IPS-18c (cell line): ENCODE results near the gene OR2AG2.
"Not testable (repeated sequence)": the region's sequence is repeated elsewhere in the genome, so short reads cannot be mapped to it uniquely, and the experiment has no call there.

Experiments used
- H3K4me3 ChIP-seq: 2 replicates; pipeline ENCODE4 v1.7.0; 2013; ENCODE audit warnings: low read depth, mild to moderate bottlenecking, low read length, moderate library complexity; ENCODE audit not compliant: insufficient read depth
- H3K9me3 ChIP-seq: one replicate; pipeline ENCODE4 v1.6.1; 2013; ENCODE audit warnings: mild to moderate bottlenecking, low read length, moderate library complexity; ENCODE audit not compliant: control insufficient read depth, insufficient read depth

OR2AG2 gene, protein sequence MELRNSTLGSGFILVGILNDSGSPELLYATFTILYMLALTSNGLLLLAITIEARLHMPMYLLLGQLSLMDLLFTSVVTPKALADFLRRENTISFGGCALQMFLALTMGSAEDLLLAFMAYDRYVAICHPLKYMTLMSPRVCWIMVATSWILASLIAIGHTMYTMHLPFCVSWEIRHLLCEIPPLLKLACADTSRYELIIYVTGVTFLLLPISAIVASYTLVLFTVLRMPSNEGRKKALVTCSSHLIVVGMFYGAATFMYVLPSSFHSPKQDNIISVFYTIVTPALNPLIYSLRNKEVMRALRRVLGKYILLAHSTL

DNA sequence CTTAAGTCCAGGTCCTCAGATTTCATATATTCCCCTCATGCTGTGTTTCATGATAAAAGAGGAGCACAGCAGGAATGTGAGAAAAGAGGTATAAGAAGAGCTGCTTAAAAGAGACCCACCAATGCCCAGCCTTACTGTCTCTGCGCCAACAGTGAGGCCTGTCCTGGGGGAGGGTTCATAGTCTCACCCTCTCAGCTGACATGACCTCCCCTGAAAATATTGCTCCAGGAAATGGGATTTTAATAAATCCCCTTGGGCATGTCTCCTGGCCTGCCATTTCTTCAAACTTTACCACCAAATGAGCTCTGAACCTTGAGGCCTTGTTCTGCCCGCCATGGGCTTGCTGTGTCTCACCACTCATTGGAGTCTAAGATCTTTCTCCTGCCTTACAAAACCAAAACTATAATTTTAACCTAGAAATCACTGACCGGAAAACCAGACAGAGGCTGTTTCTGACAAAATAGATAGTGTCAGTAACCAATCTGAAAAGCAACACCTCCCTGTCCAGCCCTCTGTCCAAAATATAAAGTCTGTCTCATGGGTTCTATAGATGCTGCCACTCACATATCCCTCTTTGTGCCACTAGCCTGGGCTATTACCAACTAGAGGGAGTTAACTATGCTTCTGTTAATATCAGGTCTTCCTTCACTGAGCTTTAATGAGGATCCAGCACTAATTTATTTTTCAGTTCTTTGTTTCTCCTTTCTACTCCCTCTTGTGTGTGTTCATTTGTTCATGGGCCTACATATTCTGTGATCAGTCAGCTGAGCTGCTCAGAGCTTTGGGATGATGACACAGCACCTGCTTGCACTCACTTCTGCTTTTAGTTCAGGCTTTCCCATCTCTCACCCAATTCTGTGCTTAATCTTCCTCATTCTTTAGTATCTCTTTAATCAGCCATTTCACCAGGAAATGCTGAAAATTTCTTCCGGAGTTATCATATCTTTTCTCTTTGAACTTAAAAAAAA, at the start of gene OR2AG2:
TSS of gene OR2AG2 (minus strand) at position 51 of the 968 bp plus-strand sequence. CDS start 3,019 bp downstream, outside the sequence.
- H3K9me3 ChIP-seq: no peaks in the 10 kb centered on the region
- no peak within 1 kb of the TSS for H3K4me3 ChIP-seq

DNA sequence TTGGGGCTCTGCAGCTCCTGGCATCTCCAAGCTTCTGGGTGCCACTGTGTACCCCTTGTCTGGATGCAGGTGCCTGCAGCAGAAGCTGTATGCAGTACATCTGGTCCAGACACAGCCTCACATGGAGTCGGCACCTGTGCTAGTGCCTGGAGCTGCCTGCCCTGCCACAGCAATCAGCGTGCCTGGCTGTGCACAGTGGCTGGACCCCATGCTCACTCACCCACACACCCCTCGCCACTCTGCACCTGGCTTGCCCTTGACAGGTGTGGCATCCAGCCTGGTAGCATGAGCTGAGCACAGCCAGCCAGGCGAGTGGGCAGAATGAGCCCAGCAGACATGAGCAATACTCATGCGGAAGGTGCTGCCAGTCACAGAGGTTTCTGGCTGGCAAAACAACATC, 47.2 kb upstream of the OR2AG2 start:
- Histone ChIP-seq H3K4me3 (no peak overlapping the region), H3K9me3 (no peaks in the 10 kb centered on the region)

DNA sequence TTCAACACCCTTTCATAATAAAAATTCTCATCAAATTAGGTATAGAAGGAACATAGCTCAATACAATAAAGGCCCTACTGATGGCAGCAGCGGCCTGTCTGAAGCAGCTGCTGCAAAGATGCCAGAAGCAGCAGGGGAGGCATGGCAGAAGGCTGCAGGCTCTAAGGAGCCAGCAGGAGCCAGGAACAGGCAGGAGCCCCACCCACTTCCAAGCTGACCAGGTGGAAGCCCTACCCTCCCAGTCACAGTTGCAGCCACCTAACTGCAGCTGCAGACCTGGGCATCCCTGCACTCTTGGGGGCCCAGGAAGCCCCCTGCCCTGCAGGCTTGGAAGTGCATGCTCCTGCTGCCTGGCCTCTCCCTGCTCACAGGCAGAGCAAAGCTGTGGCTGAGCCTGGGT, 45.9 kb upstream of the OR2AG2 start:
- H3K4me3 ChIP-seq: no peak overlapping the region
- no peaks in the 10 kb centered on the region for H3K9me3 ChIP-seq

DNA sequence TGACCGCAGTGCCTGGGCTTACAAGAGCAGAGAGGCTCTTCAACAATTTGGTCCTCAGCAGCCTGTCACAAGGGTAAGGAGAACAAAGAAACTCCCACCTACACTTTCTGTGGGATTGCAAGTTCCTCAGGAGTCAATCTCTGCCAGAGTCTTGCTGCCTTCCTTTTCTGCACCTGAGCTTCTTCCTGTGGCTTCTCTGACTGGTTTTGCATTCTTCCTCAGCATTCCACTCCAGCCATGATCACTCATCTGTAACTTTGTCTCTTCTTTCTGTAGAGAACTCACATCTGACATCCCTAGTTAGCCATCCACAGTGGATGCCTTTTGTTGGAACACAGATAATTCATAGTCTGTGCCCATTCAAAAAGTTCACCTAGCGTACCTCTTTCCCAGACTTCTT, 41.9 kb upstream of the OR2AG2 start:
- no peaks in the 10 kb centered on the region for H3K9me3 ChIP-seq
- H3K4me3 ChIP-seq: no peak overlapping the region

DNA sequence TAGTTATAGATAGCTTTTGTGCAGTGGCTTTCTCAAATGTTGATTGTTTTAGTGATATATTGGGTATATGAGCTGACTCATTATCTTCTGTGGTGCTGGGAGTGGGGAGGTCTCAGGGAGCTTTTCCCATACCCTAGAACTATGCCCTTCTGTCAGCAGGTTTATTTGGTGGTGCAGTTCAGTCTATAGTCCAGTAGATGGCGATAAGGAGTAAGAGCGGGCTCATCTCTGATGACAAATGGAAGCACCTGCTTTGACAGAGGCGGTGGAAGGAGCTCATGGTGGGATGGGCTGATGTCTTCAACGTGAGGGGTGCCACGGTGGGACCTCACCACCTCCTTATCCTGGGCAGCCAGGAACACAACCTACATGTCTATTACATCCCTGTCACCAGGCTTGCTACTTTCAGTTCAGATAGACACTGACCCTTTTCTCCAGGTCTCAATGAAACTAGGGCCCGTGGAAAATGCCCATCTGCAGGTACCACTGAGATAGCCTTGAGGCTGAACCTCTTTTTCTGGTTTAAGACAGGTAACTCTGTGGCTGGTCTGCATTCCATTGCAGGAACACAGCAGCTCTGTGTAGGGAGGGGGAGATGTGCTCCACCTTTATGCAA, 40.7 kb upstream of the OR2AG2 start:
- no peaks in the 10 kb centered on the region for H3K9me3 ChIP-seq
- no peak overlapping the region for H3K4me3 ChIP-seq

DNA sequence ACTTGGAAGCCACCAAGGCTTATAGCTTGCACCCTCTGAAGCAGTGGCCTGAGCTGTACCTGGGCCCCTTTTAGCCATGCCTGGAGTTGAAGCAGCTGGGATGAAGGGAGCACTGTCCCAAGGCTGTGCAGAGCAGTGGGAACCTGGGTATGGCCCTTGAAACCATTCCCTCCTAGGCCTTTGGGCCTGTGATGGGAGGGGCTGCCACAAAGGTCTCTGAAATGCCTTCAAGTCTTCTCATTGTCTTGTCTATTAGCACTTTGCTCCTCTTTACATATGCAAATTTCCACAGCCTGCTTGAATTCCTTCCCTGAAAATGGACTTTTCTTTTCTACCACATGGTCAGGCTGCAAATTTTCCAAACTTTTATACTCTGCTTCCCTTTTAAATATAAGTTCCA, 29.3 kb upstream of the OR2AG2 start:
- not testable (repeated sequence) for H3K4me3 ChIP-seq

DNA sequence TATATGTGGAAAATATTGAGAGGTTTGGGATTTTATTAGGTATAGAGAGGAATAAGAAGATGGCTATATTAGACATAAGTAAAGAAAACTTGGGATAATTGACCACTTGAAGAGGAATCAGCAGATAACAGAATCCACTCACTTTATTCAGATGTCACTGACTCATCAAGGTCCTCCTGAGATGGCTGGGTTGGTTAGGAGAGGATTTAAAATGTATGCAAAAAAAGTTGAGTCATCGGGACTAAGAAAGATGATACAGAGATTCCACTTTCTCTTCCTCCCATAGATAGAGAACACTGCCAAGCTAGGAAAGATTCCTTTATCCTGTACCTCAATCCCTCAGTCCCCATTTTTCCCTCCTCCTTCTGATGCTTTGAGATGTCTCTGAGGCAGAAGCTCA, 27.6 kb upstream of the OR2AG2 start, which contains the start of gene OR6A2:
TSS of gene OR6A2 (minus strand) at position 288 of the 400 bp plus-strand sequence. CDS start 3,981 bp downstream, outside the sequence.
- Histone ChIP-seq H3K4me3 (no peak within 1 kb of the TSS), H3K9me3 (peaks cover 4% of the 10 kb centered on the region)

More for the DNA sequence above, 29.3 kb upstream of the OR2AG2 start:
- not testable (repeated sequence) for H3K9me3 ChIP-seq

DNA sequence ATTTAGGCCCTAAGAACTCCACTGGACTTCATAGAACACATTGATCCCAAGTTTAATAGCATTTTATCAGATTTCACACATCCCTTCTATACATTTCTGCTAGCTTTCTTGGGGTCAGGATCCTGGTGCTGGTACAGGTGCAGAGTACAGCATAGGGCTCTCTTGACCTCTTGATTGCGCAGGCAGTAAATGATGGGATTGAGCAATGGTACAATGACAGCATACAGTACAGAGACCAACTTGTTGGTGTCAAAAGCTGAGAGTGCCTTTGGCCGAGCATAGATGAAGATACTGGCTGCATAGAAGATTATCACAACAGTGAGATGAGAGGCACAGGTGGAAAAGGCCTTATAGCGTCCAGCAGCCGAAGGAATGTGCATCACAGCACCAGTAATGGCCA, 22.9 kb upstream of the OR2AG2 start:
- Histone ChIP-seq H3K9me3 (no peaks in the 10 kb centered on the region), H3K4me3 (no peak overlapping the region)

DNA sequence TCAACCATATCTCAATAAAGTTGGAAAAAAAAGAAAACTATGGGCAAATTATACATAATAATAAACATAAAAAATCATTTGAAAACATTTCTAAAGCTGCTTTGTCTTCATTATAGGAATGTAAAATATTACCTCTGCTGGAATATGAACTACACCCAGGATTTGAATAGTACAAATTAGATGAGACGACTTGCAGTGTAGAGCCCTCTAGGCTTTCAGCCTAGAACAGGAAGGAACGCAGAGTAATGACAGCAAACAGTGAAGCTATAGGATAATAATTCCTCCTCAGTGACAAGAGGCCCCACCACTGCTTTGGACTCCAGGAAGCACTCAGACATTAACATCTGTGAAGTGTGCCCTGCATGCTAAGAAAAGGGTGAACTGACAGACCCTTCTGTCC, 18.8 kb upstream of the OR2AG2 start:
- no peaks in the 10 kb centered on the region for H3K9me3 ChIP-seq
- H3K4me3 ChIP-seq: no peak overlapping the region

DNA sequence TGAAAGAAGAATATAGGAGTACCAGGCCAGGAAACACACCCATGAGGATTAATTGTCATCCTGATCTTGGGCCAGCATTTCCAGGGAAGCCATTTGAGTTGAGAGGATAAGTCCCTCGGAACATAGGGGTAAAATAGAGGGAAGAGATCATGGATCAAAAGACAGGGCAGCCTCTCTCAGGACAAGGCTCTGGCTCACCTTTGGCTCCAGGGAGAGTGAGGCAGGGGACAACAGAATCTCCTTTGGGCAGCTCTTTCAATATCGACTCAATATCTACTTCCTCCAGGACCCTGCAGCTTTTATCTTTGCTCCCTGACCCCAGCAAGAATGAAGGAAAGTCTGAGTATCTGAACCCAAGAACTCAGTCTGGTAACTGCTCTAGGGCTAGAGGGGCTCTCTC, 10.9 kb upstream of the OR2AG2 start, which contains the start of gene OR2AG1:
TSS of gene OR2AG1 (plus strand) at position 301 of the 400 bp plus-strand sequence. CDS start 2,018 bp downstream, outside the sequence.
- H3K4me3 ChIP-seq: no peak within 1 kb of the TSS
- peaks cover 2% of the 10 kb centered on the region for H3K9me3 ChIP-seq

DNA sequence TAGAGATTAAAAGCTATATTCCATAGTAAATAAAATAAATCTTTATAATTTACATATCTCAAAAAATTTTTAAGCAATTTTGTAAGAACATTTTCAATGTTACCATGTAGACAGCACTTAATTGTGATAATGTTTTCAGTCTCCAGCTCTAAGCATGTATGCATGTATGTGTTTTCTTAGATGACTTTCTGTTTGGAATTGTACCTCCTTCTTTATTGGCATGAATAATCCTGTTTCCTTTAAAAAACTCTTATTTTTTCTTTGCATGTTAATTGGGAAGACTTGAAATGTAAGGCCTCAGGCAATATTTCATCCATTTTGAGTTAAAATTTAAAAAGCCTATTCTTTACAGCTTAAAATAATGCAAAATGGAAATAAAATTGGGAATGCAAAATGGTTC, 9.1 kb upstream of the OR2AG2 start:
- H3K9me3 ChIP-seq: peaks cover 2% of the 10 kb centered on the region
- no peak overlapping the region for H3K4me3 ChIP-seq

DNA sequence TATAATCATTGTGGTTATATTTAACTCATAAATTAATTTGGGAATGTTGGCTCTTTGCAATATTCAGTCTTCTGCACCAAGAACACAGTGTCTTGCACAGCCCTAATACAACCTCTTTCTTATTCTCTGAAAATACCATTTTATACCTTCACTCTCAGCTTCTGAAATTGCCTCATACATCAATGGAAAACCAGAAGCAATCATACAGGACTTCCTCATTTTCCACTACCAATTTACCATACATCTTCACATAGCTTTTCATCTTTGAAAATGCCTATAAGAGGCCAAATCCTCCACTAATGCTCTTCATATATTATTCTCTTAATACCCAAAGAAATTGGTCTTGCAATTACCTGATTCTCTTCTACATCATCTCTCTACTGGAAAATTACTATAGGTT, 6.7 kb upstream of the OR2AG2 start:
- peaks cover 2% of the 10 kb centered on the region for H3K9me3 ChIP-seq
- H3K4me3 ChIP-seq: no peak overlapping the region

DNA sequence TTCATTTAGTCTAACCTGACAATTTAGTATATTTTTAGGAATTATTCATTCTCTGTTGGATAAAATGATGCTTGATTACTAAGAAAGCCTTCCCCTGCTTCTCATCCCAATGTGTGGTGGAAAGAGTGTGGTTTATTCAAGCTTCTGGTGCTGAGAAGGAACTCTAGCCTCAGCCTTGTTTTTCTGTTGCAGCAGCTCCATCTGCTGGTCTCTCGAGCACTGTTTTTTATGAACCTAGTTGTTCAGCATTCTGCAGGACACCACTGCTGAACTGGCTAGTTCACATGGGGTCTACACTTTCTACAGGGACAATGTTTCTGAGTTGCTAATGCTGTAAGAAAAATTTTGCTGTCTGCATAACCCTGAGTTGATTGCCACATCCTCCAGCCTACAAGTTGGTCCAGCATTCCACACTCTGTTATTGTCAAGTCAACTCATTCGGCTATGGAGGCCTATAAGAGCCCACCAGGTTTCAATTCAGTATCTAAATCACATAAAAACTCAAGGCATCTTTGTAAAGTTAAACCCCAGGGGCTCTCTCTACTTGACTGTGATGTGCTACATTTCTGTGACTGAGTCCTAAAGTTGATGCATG, 14.3 kb downstream of the OR2AG2 start:
- H3K9me3 ChIP-seq: no peaks in the 10 kb centered on the region
- no peak overlapping the region for H3K4me3 ChIP-seq

DNA sequence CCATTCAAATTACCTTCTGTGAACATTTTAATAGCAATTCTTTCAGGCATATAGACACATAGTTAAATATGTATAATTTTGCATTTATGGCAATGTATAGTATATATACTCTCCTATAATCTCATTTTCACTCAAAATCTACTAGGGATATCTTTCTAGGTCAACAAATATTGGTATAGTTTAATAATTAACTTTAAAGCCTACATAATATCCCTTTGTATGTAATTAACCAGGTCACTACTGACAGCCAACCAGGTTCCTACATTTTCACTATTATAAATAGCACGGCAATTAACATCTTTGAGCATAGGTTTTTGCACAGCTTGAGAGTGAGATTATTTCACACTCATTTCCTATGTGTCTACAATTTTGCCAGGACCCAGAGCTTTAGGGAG, 15.8 kb downstream of the OR2AG2 start:
- H3K9me3 ChIP-seq: no peaks in the 10 kb centered on the region
- no peak overlapping the region for H3K4me3 ChIP-seq

DNA sequence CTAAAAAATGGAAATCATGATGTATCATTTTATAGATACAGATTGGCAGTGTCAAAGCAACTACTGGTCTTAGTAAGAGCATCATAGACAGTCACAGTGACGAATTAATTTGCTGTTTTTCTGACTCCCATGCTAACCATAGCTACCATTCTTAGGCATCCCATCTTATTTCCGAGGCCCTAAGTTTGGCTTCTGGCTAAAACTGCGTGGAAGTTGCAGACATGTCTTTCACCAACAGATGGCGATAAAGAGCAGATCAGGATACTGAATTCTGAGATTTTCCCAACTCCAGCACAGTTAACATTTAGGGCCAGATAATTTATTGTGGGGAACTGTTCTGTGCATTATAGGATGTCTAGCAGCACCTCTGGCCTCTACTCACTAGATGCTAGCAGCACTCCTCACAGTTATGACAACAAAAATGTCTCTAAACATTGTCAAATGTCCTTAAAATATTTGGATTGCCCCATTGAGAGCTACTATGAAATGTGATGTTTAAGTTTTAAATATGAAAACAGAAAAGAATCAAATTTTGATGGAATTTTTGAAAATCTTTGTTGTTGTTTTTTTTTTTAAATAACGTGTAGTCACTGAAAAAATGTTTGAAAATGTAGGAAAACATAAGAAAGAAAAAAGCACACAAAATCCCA, 16.3 kb downstream of the OR2AG2 start:
- H3K4me3 ChIP-seq: no peak overlapping the region
- no peaks in the 10 kb centered on the region for H3K9me3 ChIP-seq

DNA sequence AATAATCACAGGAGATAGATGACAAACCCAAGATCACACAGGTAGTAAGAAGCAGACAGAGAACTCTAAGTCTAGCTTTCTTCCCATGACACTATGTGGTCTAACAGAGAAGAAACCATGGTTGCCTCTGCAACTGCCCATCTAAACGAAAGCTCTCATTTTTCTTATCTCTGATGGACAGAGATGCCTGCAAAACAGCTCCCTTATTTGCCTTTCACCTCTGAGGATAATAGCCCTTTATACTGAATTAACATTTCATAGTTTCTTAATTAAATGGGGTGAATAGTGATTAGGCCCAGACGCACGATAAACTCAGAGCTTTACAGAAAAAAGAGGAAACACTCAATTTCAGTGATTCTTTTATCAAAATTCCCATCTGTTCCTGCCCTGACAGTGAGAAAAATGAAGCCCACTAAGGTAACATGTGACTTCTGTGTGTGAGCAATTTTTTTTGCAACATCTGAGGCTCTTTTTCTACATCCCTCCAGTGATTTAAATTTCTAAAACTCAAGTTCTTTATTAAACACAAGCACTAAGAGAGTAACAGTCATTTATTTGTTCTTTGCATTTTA, 24.6 kb downstream of the OR2AG2 start:
- Histone ChIP-seq H3K9me3 (no peaks in the 10 kb centered on the region), H3K4me3 (no peak overlapping the region)
